HG02884 (cell line): Measurements from ENCODE around the gene ZBTB24.

Experiments
- ATAC-seq: cut with Tn5 transposase; IDR thresholded peaks from one replicate; pipeline ENCODE4 v1.9.1; 2021; ENCODE audit warnings: mild to moderate bottlenecking, moderate library complexity; ENCODE audit not compliant: unreplicated experiment

Gene ZBTB24

GRCh38 chr6:109453594-109454495 lies 29.2 kb downstream of the ZBTB24 start:
- no peak for ATAC-seq

GRCh38 chr6:109453156-109453555 lies 29.9 kb downstream of the ZBTB24 start:
- no peak for ATAC-seq

DNA sequence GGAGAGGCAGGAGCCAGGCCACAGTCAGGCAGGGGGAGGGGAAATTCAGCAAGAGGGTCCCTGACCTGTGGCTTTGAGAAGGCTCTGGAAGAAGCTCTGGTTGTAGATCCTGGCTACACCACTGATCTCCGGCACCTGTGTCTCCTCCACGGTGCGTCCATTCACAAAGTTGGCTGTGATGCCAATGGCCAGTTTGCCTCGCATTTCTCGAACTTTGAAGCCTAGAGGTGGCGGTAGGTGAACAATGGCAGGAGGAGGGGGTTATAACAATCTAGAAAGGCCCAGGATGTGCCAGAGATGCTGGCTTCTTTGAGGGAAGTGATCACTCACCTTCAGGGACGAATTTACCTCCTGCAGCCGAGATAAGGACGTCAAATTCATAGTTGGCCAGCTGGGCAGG lies 30.8 kb downstream of the ZBTB24 start:
- ATAC-seq: no peak

- ATAC-seq: no peak
Observed at GRCh38 chr6:109451376-109451775, 31.6 kb downstream of the ZBTB24 start.

DNA sequence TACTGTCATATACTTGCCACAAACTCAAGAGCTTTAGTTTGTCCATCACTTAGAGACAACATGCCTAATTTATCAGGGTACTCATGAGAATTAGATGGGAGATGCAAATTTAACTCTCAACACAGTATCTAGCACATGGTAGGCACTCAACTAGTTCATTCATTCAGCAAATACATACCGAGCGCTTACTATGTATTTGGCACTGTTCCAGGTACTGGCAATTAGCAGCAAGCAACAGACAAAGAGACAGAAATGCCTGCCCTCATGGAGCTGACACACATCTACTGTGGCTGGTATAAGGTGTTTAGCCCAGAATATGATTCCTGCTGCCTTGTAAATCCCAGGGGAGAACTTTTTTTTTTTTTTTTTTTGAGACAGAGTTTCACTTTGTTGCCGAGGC lies 32.2 kb downstream of the ZBTB24 start:
- no peak for ATAC-seq

DNA sequence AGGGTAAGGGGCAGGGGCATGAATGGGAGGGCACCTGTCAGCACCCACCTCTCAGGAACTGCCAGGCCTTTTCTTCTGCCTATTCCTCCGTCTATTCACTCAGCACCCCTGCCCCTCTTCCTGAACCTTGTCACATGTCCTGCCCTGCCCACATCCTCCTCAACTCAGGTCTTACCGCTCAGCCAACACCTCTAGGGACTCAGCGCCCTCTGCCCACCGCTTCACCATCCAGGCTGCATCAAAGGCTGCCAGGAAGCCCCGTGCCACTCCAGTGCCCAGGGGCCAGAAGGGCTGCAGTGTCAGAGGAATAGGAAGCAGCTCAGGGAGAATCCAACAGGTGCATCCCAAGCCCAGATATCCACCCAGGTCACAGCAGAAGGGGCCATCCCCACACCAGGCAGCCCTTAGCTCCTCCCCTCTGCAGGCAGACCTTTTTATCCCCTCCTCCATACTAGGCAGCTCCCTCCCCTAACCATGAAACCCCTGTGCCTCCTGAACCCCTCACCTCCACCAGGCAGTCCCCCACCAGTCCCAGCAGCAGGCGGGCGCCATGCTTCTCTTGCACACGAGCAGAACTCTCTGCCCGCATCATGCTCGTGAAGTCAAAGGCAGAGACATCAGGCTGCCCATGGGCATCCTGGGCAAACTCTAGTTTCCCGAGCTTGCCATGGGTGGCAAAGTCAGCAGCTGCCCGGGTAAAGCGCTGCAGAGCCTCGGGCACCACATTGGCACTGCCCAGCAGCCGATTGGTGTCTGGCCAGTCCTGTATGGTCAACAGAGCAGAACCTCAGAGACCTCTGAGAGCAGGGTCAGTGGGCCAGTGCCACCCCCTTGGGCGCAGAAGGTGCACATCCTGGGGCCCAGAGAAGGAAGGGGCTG lies 33.0 kb downstream of the ZBTB24 start:
- ATAC-seq: no peak

- ATAC-seq: no peak
Observed at GRCh38 chr6:109449064-109449794, 33.8 kb downstream of the ZBTB24 start.

GRCh38 chr6:109448615-109449014 lies 34.4 kb downstream of the ZBTB24 start:
- ATAC-seq: no peak

DNA sequence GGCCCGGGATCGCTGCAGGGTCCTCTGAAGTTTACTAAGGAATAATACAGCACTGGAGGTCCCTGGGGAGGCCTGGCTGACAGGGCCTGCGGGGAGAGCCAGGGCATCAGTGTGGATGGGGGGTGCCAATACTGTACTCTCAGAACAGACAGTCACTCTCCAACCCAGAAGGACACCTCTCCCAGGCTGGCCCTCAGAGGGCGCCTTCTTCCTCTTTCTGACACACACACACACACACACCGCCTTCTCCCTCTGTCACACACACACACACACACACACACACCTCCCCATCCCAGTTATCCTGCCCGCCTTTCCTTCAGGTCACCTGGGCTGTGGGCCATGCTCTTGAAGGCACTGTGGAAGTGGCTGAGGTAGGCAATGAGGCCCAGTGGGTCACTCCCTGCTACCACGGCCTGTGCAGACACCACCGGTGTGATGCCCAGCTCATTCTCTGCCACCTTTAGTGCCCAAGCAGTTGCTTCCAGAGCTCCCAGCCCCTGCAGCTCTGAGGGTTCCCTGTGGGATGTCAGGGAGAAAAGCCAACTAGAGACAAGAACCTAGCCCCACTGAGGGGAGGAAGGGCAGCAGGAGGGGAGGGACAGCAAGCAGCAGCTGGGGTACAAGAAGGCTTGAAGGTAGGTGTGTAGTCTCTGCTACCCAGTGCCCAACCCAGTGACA lies 35.0 kb downstream of the ZBTB24 start:
- no peak for ATAC-seq

GRCh38 chr6:109447087-109447486 lies 35.9 kb downstream of the ZBTB24 start:
- no peak for ATAC-seq

DNA sequence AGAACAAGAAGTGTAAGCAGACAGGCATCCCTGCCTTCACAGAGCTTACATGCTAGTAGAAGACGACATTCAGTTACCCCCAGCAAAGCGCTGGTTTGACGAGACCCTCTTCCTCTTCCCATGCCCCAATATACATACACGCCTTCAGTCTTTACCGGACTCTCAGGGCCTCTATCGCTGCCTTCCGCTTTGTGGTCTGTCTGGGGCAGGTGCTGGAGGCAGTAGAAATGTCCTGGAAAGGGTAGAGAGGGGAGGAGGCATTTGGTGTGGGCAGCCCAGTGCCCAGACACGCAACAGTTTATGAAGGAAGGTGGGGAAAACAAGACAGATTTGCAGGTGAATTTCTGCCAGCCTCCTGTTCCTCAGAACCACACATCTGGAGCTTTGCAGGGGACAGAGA lies 36.5 kb downstream of the ZBTB24 start:
- ATAC-seq: no peak

DNA sequence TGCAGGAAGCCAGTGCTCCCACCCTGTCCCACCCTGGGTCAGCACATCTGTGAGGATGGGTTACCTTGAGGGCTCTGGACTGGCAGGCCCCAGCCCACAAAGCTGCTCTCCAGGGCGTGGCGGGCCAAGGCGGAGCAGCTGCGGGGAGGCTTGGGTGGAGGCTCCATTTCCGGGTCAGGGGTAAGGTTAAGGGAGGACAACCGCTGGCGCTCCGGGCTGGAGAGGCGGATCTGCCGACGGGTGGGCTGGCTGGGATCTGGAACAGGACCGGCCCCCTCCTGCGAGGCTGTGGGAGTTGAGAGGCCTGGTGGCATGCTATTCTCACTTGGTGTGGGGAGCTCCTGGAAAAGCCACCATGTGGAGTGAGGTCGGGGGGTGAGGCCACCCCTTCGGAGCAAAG lies 36.9 kb downstream of the ZBTB24 start:
- no peak for ATAC-seq

GRCh38 chr6:109445382-109445781 lies 37.6 kb downstream of the ZBTB24 start:
- ATAC-seq: no peak

DNA sequence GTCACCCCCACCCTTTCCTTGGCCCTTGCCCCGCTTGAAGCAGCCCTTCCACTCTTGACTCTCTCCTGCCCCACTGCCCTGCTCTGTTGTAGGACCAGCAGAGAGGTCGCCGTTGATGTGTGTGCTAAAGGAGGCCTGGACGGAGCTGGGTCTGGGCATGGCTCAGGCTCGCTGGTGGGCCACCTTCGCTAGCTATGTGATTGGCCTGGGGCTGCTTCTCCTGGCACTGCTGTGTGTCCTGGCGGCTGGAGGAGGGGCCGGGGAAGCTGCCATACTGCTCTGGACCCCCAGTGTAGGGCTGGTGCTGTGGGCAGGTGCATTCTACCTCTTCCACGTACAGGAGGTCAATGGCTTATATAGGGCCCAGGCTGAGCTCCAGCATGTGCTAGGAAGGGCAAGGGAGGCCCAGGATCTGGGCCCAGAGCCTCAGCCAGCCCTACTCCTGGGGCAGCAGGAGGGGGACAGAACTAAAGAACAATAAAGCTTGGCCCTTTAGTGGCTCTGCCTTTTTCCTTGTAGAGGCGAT lies 39.5 kb downstream of the ZBTB24 start:
- no peak for ATAC-seq

GRCh38 chr6:109442393-109442924 lies 40.6 kb downstream of the ZBTB24 start:
- no peak for ATAC-seq

DNA sequence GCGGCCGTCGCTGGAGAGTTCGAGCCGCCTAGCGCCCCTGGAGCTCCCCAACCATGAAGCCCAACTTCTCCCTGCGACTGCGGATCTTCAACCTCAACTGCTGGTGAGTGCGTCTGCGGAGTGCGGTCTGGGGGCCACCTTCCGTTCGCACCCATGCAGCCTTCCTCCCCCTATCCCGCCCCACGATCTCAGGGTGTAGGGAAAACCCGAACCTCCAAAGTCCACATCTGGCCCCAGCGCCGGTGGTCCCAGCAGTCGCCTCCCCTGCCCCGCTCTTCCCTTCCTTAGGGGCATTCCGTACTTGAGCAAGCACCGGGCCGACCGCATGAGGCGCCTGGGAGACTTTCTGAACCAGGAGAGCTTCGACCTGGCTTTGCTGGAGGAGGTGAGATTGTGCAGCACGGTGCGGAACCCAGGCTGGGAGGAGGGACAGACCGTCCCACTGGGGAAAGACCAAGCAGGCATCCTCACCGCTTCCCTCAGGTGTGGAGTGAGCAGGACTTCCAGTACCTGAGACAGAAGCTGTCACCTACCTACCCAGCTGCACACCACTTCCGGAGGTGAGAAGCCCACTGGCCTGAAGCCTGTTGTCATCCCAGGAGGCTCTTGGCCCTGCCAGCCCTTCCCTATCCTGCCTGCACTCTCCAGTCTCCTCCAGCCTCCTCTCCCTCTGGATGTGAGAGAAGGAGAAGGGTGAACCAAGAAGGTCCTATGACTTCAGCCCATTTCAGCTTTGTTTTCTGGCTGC lies 41.8 kb downstream of the ZBTB24 start:
- peak; percentile 19 for ATAC-seq

DNA sequence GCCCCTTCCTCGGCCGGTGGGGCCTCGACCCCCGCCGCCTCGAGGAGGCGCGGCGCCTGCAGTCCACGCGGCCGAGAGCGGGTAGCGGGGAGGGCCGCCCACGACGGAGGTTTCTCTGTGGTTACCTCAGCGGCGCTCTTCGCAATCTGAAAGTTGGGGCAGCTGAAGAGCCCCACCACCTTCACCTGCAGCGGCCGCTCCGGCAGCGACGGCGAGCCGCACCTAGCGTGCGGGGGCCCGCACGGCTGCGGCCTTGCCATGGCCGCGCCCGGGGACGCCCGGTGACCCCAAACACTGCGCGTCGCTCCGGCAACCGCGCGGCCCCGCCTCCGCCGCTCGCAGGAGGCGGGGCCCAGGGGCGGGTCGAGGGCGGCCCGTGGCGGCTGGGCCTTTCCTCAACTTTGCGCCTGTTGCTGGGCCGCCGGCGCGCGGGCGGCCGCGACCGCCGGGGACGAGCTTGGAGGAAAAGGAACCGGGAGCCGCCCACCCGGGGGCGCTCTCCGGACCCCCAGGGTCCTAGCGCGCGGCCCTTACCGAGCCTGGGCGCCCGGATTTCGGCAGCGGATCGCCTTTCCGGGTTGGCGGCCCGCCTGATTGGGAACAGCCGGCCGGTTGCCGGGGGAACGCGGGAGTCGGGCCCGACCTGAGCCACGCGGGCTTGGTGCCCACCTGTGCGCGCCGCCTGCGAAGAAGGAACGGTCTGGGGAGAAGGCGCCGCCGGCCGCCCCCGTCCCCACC lies 42.5 kb downstream of the ZBTB24 start, which contains the start of the genes PPIL6 and SMPD2:
TSS of gene PPIL6 (minus strand) at position 298 of the 738 bp plus-strand sequence. CDS start at position 260, 38 bp downstream.
TSS of gene SMPD2 (plus strand) at position 394 of the 738 bp plus-strand sequence. CDS start 398 bp downstream, outside the sequence.
- ATAC-seq: peak; percentile 92

DNA sequence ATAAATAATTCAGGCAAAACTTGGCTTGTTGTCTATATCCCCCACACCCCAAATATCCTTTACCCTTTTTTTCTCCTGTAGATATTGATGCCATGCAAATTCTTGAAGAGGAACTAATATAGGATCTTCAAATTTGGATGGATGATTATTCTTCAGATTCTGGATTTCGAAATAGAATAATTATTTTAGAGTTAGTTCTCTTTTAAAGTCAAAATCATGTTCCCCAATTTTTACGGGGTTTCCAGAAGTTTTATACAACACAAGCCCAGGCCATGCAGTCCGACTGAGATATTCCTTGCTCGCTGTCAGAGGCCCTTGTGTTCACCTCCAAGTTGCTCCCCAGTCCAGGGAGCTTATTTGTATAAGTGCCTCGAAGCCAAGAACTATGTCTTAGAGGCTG lies 47.0 kb downstream of the ZBTB24 start:
- ATAC-seq: no peak
